ENCODE measurements around the gene BMAL2. TPM values are rescaled to one million over a fixed set of nuclear protein-coding genes. Genes with fewer than 3 reads are reported as not detected.

The BMAL2 gene
- total and polyA plus RNA-seq, 12 donors, result 0.40 to 2.5 (median 1.1) TPM

GRCh38 chr12:27309293-27309994 lies 23.2 kb upstream of the BMAL2 start:
- Histone ChIP-seq H3K4me3 (no peak overlapping the region), H3K9me3 (replicated peaks in 1 of 3) (no peaks in the 10 kb centered on the region), H3K27ac (no peak overlapping the region), H3K36me3 (replicated peaks in 1 of 2) (peaks cover 0 to 42% of the 10 kb centered on the region in 2 donors), H3K4me1 (replicated peaks in 1 of 2) (no peaks in the 10 kb centered on the region), H3K27me3 (no peaks in the 10 kb centered on the region)
- TF ChIP-seq CTCF (IDR thresholded peaks at IDR 0.05) (no peak), POLR2A (IDR thresholded peaks at IDR 0.05) (no peak)
- DNase-seq, result no peak
- intact Hi-C loops (cut with DNase I), result loop anchor here in 1 of 2 donors (10.0 kb wide), 1 partner anchor 295 kb away; the partner anchor contains the start of gene TM7SF3
- WGBS, 4 donors, result 89 to 92% (median 91%) methylated on average over 2 of the region's 2 CpGs

- Histone ChIP-seq H3K9me3 (replicated peaks in 1 of 3) (no peaks in the 10 kb centered on the region), H3K27ac (no peak overlapping the region), H3K4me3 (no peak overlapping the region), H3K27me3 (no peaks in the 10 kb centered on the region), H3K4me1 (replicated peaks in 1 of 2) (no peaks in the 10 kb centered on the region), H3K36me3 (replicated peaks in 1 of 2) (peaks cover 0 to 47% of the 10 kb centered on the region in 2 donors)
- 96 to 100% (median 99%) methylated on average over 1 of the region's 1 CpG for WGBS, 4 donors
- DNase-seq, result no peak
- intact Hi-C loops (cut with DNase I), result loop anchor here in 1 of 2 donors (10.0 kb wide), 1 partner anchor 295 kb away; the partner anchor contains the start of gene TM7SF3
- TF ChIP-seq POLR2A (IDR thresholded peaks at IDR 0.05), result no peak
- no peak for TF ChIP-seq CTCF (IDR thresholded peaks at IDR 0.05)
Measured at GRCh38 chr12:27309995-27310315, 22.7 kb upstream of the BMAL2 start.

GRCh38 chr12:27316947-27317346 lies 15.7 kb upstream of the BMAL2 start:
- H3K27ac ChIP-seq, result no peak overlapping the region
- intact Hi-C loops (cut with DNase I), result no loop called here
- peaks cover 0 to 73% of the 10 kb centered on the region in 2 donors for H3K36me3 ChIP-seq (replicated peaks in 1 of 2)
- H3K27me3 ChIP-seq, result no peaks in the 10 kb centered on the region
- TF ChIP-seq POLR2A (IDR thresholded peaks at IDR 0.05) (no peak), CTCF (IDR thresholded peaks at IDR 0.05) (no peak)
- no peak for DNase-seq
- no peak overlapping the region for H3K4me3 ChIP-seq
- H3K4me1 ChIP-seq (replicated peaks in 1 of 2), result no peaks in the 10 kb centered on the region
- WGBS, 4 donors, result 91 to 96% (median 93%) methylated on average over 1 of the region's 1 CpG
- H3K9me3 ChIP-seq (replicated peaks in 1 of 3), result no peaks in the 10 kb centered on the region

- intact Hi-C loops (cut with DNase I), result no loop called here
- TF ChIP-seq CTCF (IDR thresholded peaks at IDR 0.05) (no peak), POLR2A (IDR thresholded peaks at IDR 0.05) (no peak)
- Histone ChIP-seq H3K4me3 (no peak overlapping the region), H3K27ac (no peak overlapping the region), H3K4me1 (replicated peaks in 1 of 2) (no peaks in the 10 kb centered on the region), H3K27me3 (no peaks in the 10 kb centered on the region), H3K36me3 (replicated peaks in 1 of 2) (peaks cover 0 to 66% of the 10 kb centered on the region in 2 donors), H3K9me3 (replicated peaks in 1 of 3) (no peaks in the 10 kb centered on the region)
- 33 to 57% (median 45%) methylated on average over 1 of the region's 1 CpG for WGBS, 4 donors
- DNase-seq, result no peak
Measured at GRCh38 chr12:27319409-27319808, 13.2 kb upstream of the BMAL2 start.
